Ovary (tissue), 9 donors: Measurements from ENCODE around the gene DAB2IP. TPM values are rescaled to one million over a fixed set of nuclear protein-coding genes. Genes with fewer than 3 reads are reported as not detected.

Source experiments
- DNase-seq, 5 donors: peaks; one replicate each; pipeline ENCODE4 v3.0.0-alpha.2; 2019 to 2020
- H3K27ac ChIP-seq, 2 donors: fragments of 200-600 bp; one replicate each; pipeline versions ENCODE4 v1.5.1 to v1.8.0; 2019 to 2022
- H3K27me3 ChIP-seq: fragments of 200-600 bp; one replicate; pipeline ENCODE4 v1.8.0; 2022
- H3K36me3 ChIP-seq: fragments of 200-600 bp; sonication (generic); one replicate; pipeline ENCODE4 v1.5.1; 2019
- H3K4me1 ChIP-seq: one replicate; pipeline ENCODE4 v1.8.1; 2013; ENCODE audit warnings: mild to moderate bottlenecking, moderate library complexity; ENCODE audit not compliant: insufficient read depth
- H3K4me3 ChIP-seq: fragments of 200-600 bp; sonication (generic); one replicate; pipeline ENCODE4 v1.5.1; 2017
- H3K9me3 ChIP-seq, 2 donors: fragments of 200-600 bp in 1 of 2; sonication (generic) in 1 of 2; one replicate each; pipeline versions ENCODE4 v1.5.1 to v1.8.1; 2013 to 2019; ENCODE audit warnings: mild to moderate bottlenecking in 1 of 2, moderate library complexity in 1 of 2
- EP300 ChIP-seq: sonication (generic); formaldehyde crosslinking; IDR thresholded peaks from one replicate; pipeline ENCODE4 v1.6.1; 2017; ENCODE audit warnings: antibody characterized with exemption
- POLR2A ChIP-seq: fragments of 450-650 bp; IDR thresholded peaks from one replicate; pipeline ENCODE4 v1.6.1; 2017; ENCODE audit warnings: antibody characterized with exemption, mild to moderate bottlenecking, moderate library complexity
- WGBS, 3 donors: extraction: QIAGEN DNeasy Blood & Tissue Kit in 1 of 3; methylation state at CpG; one replicate each; pipeline versions ENCODE4 v1.1.5 to v1.1.7; 2013 to 2017; 5-methylcytosine and 5-hydroxymethylcytosine counted together
- intact Hi-C, 4 donors: fragments of 100-400 bp; cut with DNase I; formaldehyde crosslinking; loops; one replicate each; pipeline versions ENCODE4 v1.11.0 to v1.15.1; 2022 to 2023
- polyA plus RNA-seq, 2 donors: library from polyadenylated mRNA; stranded (reverse); fragments of 200-250 nt in 1 of 2; fragments of 350-450 nt in 1 of 2; fragmentation: Illumina TruSeq in 1 of 2; extraction: RNeasy Lipid Tissue Mini Kit (QIAGEN cat#74804) in 1 of 2; gene quantifications; one replicate each; pipeline ENCODE4 v1.2.3, GENCODE V29; 2013 to 2014
- total RNA-seq, 7 donors: library from RNA; depleted of rRNA in 2 of 7; stranded (reverse); fragments of >200 nt in 2 of 7; fragmentation: NEBNext Ultra II Directional in 3 of 7; extraction: Animal tissue kit (Norgen Biotek cat#: 25700) in 3 of 7; gene quantifications; one replicate each; pipeline versions ENCODE4 v1.1.0 to v1.2.4, GENCODE V29; 2016 to 2023
- TF ChIP-seq, protein P1 (sequence below), 3 donors: fragments of 450-650 bp in 2 of 3; fragments of 200-600 bp in 1 of 3; IDR thresholded peaks; one replicate each; pipeline versions ENCODE4 v1.5.1 to v1.8.0; 2016 to 2022; ENCODE audit warnings: antibody characterized with exemption in 3 of 3, mild to moderate bottlenecking in 1 of 3
- donor health status: DM: no; HTN: no; CAD: no; lungs with moderate emphysema.
- donor health status: DM: no; HTN: no; CAD: no.
- donor health status: Bipolar disorder and iron deficiency.
- donor health status: DM: yes; HTN: yes; CAD: no.
- donor health status: DM: no; HTN: no; CAD: no.
- donor health status: DM: yes; HTN: yes; CAD: no.

DAB2IP gene
- total and polyA plus RNA-seq, 9 donors: 9.3 to 95.0 (median 70.6) TPM

DNA sequence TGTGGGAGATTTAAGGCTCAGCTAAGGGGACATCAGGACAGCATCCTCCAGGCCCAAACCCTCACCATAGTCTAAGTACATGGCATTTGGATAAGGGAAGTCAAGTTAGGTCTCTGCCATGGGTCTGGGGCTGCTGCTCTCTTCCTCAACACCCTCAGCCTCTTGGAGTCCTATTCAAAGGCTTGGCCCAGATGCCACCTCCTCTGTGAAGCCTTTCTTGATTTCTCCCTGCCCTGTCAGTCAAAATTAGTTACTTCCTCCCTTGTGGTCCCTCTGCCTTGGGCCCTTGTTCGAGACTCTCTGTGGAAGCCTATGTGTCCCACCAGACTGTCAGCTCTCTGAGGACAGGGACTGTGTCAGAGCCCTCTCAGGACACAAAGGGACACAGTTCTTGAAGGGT is 17.7 kb upstream of the DAB2IP start:
- peaks cover 5% of the 10 kb centered on the region for H3K4me1 ChIP-seq
- H3K36me3 ChIP-seq: no peaks in the 10 kb centered on the region
- no peak for DNase-seq
- WGBS, 3 donors: 95 to 100% (median 100%) methylated on average over 1 of the region's 1 CpG
- intact Hi-C loops: no loop called here
- H3K9me3 ChIP-seq: no peaks in the 10 kb centered on the region
- no peak overlapping the region for H3K4me3 ChIP-seq
- no peak overlapping the region for H3K27ac ChIP-seq
- no peaks in the 10 kb centered on the region for H3K27me3 ChIP-seq
- TF ChIP-seq POLR2A (no peak), EP300 (no peak)
- TF ChIP-seq, protein P1, sequence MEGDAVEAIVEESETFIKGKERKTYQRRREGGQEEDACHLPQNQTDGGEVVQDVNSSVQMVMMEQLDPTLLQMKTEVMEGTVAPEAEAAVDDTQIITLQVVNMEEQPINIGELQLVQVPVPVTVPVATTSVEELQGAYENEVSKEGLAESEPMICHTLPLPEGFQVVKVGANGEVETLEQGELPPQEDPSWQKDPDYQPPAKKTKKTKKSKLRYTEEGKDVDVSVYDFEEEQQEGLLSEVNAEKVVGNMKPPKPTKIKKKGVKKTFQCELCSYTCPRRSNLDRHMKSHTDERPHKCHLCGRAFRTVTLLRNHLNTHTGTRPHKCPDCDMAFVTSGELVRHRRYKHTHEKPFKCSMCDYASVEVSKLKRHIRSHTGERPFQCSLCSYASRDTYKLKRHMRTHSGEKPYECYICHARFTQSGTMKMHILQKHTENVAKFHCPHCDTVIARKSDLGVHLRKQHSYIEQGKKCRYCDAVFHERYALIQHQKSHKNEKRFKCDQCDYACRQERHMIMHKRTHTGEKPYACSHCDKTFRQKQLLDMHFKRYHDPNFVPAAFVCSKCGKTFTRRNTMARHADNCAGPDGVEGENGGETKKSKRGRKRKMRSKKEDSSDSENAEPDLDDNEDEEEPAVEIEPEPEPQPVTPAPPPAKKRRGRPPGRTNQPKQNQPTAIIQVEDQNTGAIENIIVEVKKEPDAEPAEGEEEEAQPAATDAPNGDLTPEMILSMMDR (IDR thresholded peaks at IDR 0.05): no peak

DNA sequence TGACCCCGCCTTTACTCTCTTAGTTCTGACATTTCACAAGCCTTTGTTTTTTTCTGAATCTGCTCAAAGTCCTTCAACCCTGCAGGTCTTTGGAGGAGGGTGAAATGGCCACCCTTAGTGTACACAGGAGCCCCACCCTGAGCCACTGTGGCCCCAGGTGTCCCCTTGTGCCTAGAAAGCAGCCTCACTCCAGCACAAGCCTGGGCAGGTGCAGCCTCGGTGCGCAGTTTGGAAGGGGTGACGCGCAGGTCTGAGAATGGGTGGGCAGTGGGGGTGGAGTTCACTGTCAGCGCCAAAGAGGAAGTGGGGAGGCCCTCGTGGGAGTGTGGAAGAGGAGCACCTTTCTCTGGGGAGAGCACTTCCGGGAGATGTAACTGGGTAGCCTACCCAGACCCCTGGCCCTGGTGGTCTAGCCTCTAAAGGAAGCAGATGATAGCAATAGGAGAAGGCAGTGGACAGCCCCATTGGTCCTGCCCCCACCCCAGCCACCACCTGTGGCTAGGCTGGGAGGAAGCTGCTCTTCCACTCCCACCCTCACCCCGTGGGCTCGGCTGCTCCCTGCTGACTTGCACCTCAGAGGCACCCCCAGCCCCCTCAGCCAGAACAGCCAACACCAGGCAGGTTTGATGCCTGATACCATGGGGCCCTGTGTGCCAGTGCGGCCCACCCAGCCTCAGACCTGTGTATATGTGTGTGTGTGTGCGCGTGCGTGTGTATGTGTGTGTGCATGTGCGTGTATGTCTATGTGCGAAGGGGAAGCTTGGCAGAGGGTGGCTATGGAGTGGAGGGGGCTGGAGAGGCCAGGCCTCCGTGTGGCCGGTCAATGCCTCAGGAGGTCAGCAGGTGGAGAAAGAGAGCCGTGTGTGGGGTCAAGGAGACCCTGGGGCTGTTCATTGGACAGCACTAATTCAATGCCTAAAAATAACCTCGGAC is 16.8 kb upstream of the DAB2IP start:
- Histone ChIP-seq H3K4me3 (no peak overlapping the region), H3K9me3 (no peaks in the 10 kb centered on the region), H3K27me3 (no peaks in the 10 kb centered on the region), H3K4me1 (peaks cover 5% of the 10 kb centered on the region), H3K27ac (no peak overlapping the region), H3K36me3 (no peaks in the 10 kb centered on the region)
- peak in 2 of 5 donors; percentile 34 to 50 for DNase-seq
- intact Hi-C loops: loop anchor here in 1 of 4 donors (5.0 kb wide), 1 partner anchor 358 kb away; no protein-coding TSS in a partner anchor
- WGBS, 3 donors: 62 to 71% (median 65%) methylated on average over 20 of the region's 20 CpGs
- TF ChIP-seq, protein P1 (IDR thresholded peaks at IDR 0.05): peak in 1 of 3 donors; percentile 49
- TF ChIP-seq EP300 (no peak), POLR2A (no peak)

DNA sequence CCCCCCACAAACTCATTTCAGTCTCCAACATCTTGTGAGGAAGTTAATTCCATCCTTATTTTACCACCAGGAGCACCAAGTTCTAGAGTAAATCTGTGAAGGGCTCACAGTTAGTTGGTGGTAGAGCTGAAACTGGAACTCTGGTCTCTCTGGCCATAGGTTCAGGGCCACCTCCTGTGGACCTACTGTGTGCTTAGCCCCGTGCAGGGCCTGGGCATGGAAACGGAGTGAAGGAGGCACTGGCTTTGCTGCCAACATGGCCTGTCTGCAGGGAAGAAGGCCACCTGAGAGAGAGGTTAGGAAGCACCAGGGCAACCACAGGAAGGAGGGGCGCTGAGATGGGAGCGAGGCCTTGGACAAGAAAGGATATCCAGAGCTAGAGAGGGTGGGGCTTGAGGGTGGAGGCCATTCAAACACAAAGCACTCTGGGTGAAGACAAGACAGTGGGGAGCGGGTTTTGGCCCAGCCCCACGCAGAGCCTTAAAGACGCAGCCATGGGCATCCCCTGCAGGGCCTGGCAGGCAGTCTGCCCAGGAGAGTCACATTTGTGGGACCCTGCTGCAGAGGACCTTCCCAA is 16.0 kb upstream of the DAB2IP start:
- TF ChIP-seq EP300 (no peak), POLR2A (no peak)
- TF ChIP-seq, protein P1 (IDR thresholded peaks at IDR 0.05): no peak
- Histone ChIP-seq H3K4me3 (no peak overlapping the region), H3K27me3 (no peaks in the 10 kb centered on the region), H3K27ac (no peak overlapping the region), H3K9me3 (no peaks in the 10 kb centered on the region), H3K36me3 (no peaks in the 10 kb centered on the region), H3K4me1 (peaks cover 5% of the 10 kb centered on the region)
- DNase-seq: peak in 1 of 5 donors; percentile 26
- intact Hi-C loops: loop anchor here in 1 of 4 donors (5.0 kb wide), 1 partner anchor 357 kb away; no protein-coding TSS in a partner anchor
- 73 to 76% (median 74%) methylated on average over 7 of the region's 7 CpGs for WGBS, 3 donors

DNA sequence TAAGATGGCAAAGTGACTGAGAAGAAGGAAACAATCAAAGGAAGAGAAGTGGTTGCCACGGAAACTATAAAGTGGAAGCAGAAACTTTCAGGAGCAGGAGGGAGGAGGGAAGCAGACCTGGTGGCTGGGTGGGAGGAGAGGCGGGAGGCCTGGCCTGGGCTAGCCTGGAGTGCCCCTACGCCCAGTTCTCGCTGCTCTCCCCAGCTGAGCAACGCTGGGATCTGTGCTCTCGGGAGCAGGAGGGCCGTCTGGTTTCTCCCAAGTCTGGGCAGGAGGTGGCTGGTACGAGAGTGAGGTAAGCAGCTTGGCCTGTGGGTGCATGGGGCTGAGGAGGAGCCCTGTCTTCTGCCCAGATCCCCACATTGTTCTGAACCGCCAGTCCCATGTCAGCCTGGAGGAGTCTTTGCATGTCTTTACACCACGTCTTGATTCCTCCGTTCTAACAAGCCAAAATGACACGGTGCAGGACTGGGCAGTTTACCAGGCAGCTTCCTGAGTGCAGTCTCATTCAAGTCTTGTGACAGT is 15.0 kb upstream of the DAB2IP start:
- Histone ChIP-seq H3K4me3 (no peak overlapping the region), H3K4me1 (peaks cover 5% of the 10 kb centered on the region), H3K36me3 (no peaks in the 10 kb centered on the region), H3K27me3 (no peaks in the 10 kb centered on the region), H3K9me3 (no peaks in the 10 kb centered on the region), H3K27ac (no peak overlapping the region)
- 57 to 70% (median 66%) methylated on average over 10 to 12 of the region's 12 CpGs for whole genome bisulfite sequencing, 3 donors
- no peak for TF ChIP-seq POLR2A
- DNase-seq: peak in 1 of 5 donors; percentile 25
- intact Hi-C loops: loop anchor here in 1 of 4 donors (5.0 kb wide), 1 partner anchor 356 kb away; no protein-coding TSS in a partner anchor
